ENCODE results near the gene RSPO3.

The RSPO3 gene

GRCh38 chr6:127160484-127160883 lies 42.0 kb downstream of the RSPO3 start:
- DNase-seq (ENCODE audit: low read depth in 2 of 2): no peak

DNA sequence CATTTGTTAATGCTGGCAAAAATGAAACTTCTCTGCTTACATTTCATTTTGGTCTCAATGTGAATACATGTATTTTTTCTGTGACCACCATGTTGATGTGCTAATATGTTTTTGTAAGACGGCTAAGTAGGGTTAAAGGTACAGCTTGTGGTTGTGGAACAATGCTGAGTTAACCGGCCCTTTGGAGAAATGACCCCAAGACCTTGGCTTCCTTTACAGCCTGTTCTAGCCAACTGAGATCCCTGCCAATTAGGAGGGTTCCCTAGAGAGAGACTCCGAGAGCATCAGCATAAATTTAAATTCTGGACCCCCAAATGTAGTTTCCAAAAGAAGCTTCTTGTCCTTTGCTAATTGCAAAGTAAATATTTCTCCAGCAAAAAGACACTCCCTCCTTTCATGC lies 44.4 kb downstream of the RSPO3 start:
- no peak for DNase-seq (ENCODE audit: low read depth in 2 of 2)

DNA sequence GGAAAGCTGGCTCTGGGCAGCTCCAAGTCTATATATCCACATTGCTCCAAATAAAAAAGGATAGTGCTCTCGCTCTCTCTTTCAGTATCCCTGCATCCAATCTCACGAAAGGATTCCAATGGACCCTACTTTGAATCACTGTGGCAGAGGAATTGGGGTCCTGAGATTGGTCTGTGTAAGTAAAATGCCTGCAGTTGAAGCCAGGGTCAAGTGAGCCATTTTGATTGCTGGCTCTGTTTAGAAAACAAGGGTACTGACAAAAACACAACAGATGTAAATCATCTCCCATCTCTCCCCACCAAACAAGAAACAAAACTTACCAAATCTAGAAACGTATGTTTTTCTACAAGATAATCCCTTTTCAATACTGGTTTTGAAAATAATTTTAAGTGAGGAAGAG lies 45.6 kb downstream of the RSPO3 start:
- DNase-seq (ENCODE audit: low read depth in 2 of 2): no peak

DNA sequence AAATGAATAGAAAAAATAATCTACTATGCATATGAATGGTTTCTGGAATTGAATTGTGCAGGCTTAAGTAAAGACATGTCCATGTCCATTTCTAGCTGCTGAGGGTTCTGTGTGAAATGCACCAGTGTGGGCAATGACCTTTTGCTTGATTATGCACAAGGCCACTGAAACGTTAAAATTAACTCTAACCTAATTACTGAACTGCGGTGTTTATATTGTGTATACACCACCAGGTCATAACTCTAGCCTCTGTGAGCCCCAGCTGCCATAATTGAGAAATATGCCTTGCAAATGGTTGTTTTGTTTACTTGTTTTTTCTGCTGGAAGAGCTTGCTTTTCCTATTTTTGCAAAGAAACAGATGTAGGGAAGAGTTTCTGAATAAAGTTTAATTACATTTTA lies 46.1 kb downstream of the RSPO3 start:
- no peak for DNase-seq (ENCODE audit: low read depth in 2 of 2)

- no peak for DNase-seq (ENCODE audit: low read depth in 2 of 2)
These were observed 54.9 kb downstream of the RSPO3 start for GRCh38 chr6:127173156-127173940.

- DNase-seq (ENCODE audit: low read depth in 2 of 2): no peak
These were observed 57.7 kb downstream of the RSPO3 start for GRCh38 chr6:127176146-127176545.

DNA sequence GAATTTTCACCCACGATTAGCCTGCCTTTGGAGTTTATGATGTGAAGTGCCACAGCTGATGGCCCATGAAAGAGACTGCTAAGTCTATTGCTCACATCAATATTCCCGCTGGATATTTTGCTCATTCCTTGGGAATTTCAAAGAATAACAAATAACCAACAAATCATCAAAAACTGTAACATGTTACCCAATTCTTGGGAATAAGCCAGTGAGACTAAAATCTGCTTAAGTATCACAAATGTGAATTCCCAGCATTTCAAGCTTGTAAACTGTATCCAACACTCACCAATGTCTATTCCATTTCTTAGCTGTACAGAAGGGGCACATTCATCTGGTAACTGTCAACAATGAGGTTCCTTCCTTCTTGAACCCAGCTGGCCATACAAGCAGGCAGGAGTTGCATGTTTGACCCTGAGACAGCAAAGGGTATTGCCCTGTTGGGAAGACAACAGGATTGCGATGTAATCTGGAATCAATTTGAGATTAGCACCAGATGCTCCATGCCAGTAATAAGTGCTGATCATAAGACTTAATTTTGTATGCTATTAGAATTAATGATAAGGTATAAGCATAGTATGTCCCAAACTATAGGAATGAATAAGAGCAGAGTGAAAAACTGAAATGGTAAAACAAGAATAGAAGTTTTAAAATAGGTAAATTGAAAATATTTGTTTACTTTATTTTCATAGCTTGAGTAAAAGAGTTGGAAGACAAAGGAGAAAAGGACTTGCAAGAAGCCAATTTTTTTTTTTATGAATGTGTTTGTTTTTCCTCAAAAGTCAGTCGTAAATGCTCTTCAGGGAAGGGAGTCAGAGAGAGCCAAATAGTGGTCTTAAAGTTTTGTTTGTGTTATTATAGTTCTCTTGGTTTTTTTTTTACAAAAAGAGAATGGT lies 58.8 kb downstream of the RSPO3 start:
- no peak for DNase-seq (ENCODE audit: low read depth in 2 of 2)

DNA sequence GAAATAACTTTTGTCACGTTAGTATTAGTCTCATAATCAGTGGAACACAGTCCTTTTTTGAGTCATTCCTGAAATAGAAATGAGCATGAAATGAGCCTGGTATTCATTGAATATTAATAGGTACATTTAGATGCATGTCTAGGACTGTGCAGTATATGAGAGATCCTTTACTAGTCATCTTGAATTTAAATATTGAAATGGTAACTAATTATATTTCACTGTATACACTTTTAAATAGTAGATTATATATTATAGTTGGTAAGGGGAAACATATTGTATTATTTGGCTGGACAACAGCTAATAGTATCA lies 59.4 kb downstream of the RSPO3 start:
- DNase-seq (ENCODE audit: low read depth in 2 of 2): no peak

DNA sequence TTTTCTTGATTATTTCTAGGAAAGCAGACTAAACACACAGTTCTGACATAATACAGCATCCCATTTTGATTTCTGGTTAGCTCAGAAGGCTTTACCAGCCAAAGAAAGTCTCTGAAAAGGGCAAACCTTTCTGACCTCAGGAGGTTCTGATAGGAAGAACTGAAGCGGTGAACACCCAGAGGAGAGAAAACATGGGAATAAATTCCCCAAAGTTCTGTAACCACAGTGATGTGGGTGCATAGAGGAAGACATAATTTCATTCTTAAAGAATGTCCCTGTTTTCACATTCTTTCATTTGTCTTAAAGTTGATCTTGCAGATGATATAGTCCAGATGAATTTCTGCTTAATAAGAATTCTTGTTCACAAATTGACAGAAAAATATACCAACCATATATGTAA lies 60.3 kb downstream of the RSPO3 start:
- no peak for DNase-seq (ENCODE audit: low read depth in 2 of 2)

DNA sequence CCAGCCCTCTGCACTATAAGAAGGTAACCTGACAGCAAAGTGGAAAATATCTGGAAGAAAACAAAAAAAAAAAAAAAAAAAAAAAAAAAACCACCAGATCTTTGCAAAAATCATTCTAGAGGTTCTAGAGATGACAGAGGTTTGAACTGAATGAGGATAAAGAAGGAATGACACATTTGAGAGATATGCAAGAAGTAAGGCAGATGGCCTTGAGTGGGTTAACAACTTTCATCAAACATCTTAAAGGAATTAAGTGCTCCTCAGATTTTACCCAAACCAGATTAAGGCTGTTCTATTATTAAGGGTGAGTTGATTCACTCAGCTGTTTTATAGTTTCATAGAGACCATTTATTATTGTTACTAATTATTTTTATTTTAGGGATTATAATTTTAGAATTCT lies 62.0 kb downstream of the RSPO3 start:
- DNase-seq (ENCODE audit: low read depth in 2 of 2): no peak

- DNase-seq (ENCODE audit: low read depth in 2 of 2): no peak
These were observed 64.0 kb downstream of the RSPO3 start for GRCh38 chr6:127182501-127182900.

- DNase-seq (ENCODE audit: low read depth in 2 of 2): no peak
These were observed 67.0 kb downstream of the RSPO3 start for GRCh38 chr6:127185437-127185995.

GRCh38 chr6:127186889-127187288 lies 68.4 kb downstream of the RSPO3 start:
- DNase-seq (ENCODE audit: low read depth in 2 of 2): peak; percentile 34 to 62

GRCh38 chr6:127188744-127189143 lies 70.3 kb downstream of the RSPO3 start:
- no peak for DNase-seq (ENCODE audit: low read depth in 2 of 2)

GRCh38 chr6:127190552-127190951 lies 72.1 kb downstream of the RSPO3 start:
- no peak for DNase-seq (ENCODE audit: low read depth in 2 of 2)

- DNase-seq (ENCODE audit: low read depth in 2 of 2): no peak
These were observed 73.2 kb downstream of the RSPO3 start for GRCh38 chr6:127191716-127192115.

- no peak for DNase-seq (ENCODE audit: low read depth in 2 of 2)
These were observed 74.6 kb downstream of the RSPO3 start for GRCh38 chr6:127192911-127193541.

- DNase-seq (ENCODE audit: low read depth in 2 of 2): no peak
These were observed 77.4 kb downstream of the RSPO3 start for GRCh38 chr6:127195833-127196232.

- DNase-seq (ENCODE audit: low read depth in 2 of 2): no peak
These were observed 80.1 kb downstream of the RSPO3 start for GRCh38 chr6:127198549-127198948.

DNA sequence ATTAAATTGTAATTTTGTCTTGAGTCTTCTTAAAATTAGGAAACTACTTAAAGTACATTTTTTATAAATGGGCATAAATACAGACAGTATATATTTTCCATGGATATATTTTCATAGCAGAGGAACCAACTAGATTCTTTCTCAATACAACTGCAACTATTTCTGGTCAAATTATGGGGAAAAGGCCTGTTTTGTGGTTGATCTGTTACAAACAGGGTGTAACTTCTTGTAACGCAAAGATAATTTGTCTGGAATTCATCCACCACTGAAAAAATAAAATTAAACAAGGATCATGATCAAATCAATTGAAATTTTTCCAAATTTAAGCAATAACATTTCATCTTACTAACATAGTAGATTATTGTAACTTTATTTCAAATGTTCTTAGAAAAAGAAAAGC lies 81.0 kb downstream of the RSPO3 start:
- no peak for DNase-seq (ENCODE audit: low read depth in 2 of 2)

GRCh38 chr6:127200114-127200513 lies 81.6 kb downstream of the RSPO3 start:
- DNase-seq (ENCODE audit: low read depth in 2 of 2): no peak

- no peak for DNase-seq (ENCODE audit: low read depth in 2 of 2)
These were observed 82.8 kb downstream of the RSPO3 start for GRCh38 chr6:127201321-127201720.
